H1 (cell line): ENCODE measurements around the gene ARAP2.

Experiments
- ATF3 ChIP-seq: IDR thresholded peaks from 2 replicates; pipeline ENCODE4 v1.6.1; 2011; ENCODE audit warnings: low read depth, mild to moderate bottlenecking, low read length; ENCODE audit not compliant: insufficient read depth
- BRCA1 ChIP-seq: IDR thresholded peaks from 2 replicates; pipeline ENCODE4 v1.6.1; 2012; ENCODE audit warnings: low read depth, low read length, improper control_type of control experiment
- CHD2 ChIP-seq: IDR thresholded peaks from 2 replicates; pipeline ENCODE4 v1.6.1; 2012; ENCODE audit warnings: low read length, improper control_type of control experiment
- CTCF ChIP-seq, 3 experiments: IDR thresholded peaks; 1 replicate in 2 of 3; 2 replicates in 1 of 3; pipeline versions ENCODE4 v1.5.1 to v1.6.1; 2011; ENCODE audit warnings: low read length in 3 of 3, mild to moderate bottlenecking in 3 of 3, inconsistent platforms in 2 of 3, low read depth in 1 of 3, moderate library complexity in 1 of 3; ENCODE audit not compliant: insufficient read depth in 1 of 3; ENCODE audit errors: control extremely low read depth in 1 of 3
- EZH2 ChIP-seq: fragments of 200-600 bp; sonication (generic); IDR thresholded peaks from 2 replicates; pipeline ENCODE4 v1.7.1; 2012; ENCODE audit warnings: low read depth, mild to moderate bottlenecking, moderate library complexity, low read length, inconsistent platforms; ENCODE audit not compliant: severe bottlenecking
- JUND ChIP-seq: IDR thresholded peaks from 2 replicates; pipeline ENCODE4 v1.6.1; 2011; ENCODE audit warnings: mild to moderate bottlenecking, improper control_type of control experiment, low read length
- POLR2A ChIP-seq, 2 experiments: IDR thresholded peaks; 1 replicate in 1 of 2; 2 replicates in 1 of 2; pipeline ENCODE4 v1.6.1; 2011; ENCODE audit warnings: low read depth in 2 of 2, low read length in 2 of 2, mild to moderate bottlenecking in 2 of 2; ENCODE audit errors: control extremely low read depth in 1 of 2
- POU5F1 ChIP-seq: IDR thresholded peaks from 2 replicates; pipeline ENCODE4 v1.6.1; 2011; ENCODE audit warnings: low read depth, mild to moderate bottlenecking, low read length, moderate library complexity
- SRF ChIP-seq: IDR thresholded peaks from 2 replicates; pipeline ENCODE4 v1.6.1; 2011; ENCODE audit warnings: mild to moderate bottlenecking, low read depth, low read length, moderate library complexity
- TBP ChIP-seq: IDR thresholded peaks from 2 replicates; pipeline ENCODE4 v1.6.1; 2011; ENCODE audit warnings: low read depth, low read length, improper control_type of control experiment

GRCh38 chr4:36224972-36225903, 19.1 kb downstream of the ARAP2 start:
- TF ChIP-seq POU5F1 (no peak), TBP (no peak), CHD2 (no peak), JUND (no peak), EZH2 (no peak), CTCF (IDR thresholded peaks at IDR 0.05; ENCODE audit: control extremely low read depth in 1 of 3, insufficient read depth in 1 of 3, low read depth in 1 of 3, low read length in 3 of 3) (no peak), BRCA1 (no peak), POLR2A (IDR thresholded peaks at IDR 0.05; ENCODE audit: control extremely low read depth in 1 of 2, low read depth in 2 of 2, low read length in 2 of 2) (no peak), SRF (no peak), ATF3 (no peak)
